OCI-LY3 (cell line): Measurements from ENCODE around the gene ROBO1.

ENCODE experiments used
- EZH2phosphoT487 ChIP-seq: fragments of 200-600 bp; shearing (Covaris generic); IDR thresholded peaks from 2 replicates; pipeline ENCODE4 v1.6.1; 2018; ENCODE audit warnings: antibody characterized with exemption, mixed run types, low read depth
- TF ChIP-seq, protein P1 (sequence below): fragments of 200-600, 300-600 bp; sonication (generic); IDR thresholded peaks from 2 replicates; pipeline ENCODE4 v1.5.1; 2014; ENCODE audit warnings: antibody characterized with exemption, low read length, low read depth

DNA sequence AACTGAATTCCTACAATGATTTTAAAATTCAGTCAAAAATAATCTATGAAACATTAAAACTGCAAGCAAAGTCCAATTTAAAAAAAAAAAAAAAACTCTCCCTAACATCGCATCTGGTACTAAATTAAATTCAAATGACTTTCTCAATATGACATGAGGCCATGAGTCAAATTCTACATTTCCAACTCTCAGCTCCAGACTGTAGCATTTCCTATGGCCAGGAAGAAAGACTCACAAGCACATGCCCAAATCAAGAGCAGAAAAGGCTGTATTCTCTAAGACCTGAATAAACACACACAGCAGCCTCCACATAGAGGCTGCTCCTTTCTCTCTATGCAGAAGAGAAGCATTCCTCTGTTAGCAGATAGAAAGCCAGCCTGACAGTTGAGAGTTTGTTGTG is 729.2 kb downstream of the ROBO1 start:
- TF ChIP-seq, protein P1, sequence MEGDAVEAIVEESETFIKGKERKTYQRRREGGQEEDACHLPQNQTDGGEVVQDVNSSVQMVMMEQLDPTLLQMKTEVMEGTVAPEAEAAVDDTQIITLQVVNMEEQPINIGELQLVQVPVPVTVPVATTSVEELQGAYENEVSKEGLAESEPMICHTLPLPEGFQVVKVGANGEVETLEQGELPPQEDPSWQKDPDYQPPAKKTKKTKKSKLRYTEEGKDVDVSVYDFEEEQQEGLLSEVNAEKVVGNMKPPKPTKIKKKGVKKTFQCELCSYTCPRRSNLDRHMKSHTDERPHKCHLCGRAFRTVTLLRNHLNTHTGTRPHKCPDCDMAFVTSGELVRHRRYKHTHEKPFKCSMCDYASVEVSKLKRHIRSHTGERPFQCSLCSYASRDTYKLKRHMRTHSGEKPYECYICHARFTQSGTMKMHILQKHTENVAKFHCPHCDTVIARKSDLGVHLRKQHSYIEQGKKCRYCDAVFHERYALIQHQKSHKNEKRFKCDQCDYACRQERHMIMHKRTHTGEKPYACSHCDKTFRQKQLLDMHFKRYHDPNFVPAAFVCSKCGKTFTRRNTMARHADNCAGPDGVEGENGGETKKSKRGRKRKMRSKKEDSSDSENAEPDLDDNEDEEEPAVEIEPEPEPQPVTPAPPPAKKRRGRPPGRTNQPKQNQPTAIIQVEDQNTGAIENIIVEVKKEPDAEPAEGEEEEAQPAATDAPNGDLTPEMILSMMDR: no peak
- TF ChIP-seq EZH2phosphoT487: no peak
